B cell (primary cell): Measurements from ENCODE around the gene LCN9. TPM values are rescaled to one million over a fixed set of nuclear protein-coding genes. Genes with fewer than 3 reads are reported as not detected.

Experiments used
- ATAC-seq: fragments of 200-7000 bp; cut with Tn5 transposase; one replicate; pipeline ENCODE4 v1.10.0; 2021; ENCODE audit warnings: low read depth, mild to moderate bottlenecking, moderate number of reproducible peaks, moderate library complexity
- CTCF ChIA-PET: fragments of 350-600 bp; sonication (Branson Sonifier 250); formaldehyde crosslinking; loops from one replicate; lab custom pipeline; 2021; ENCODE audit warnings: antibody characterized with exemption, inconsistent platforms; lab: Charles Lee
- POLR2A ChIA-PET: fragments of 350-600 bp; sonication (Branson Sonifier 250); formaldehyde crosslinking; loops from one replicate; lab custom pipeline; 2021; ENCODE audit warnings: antibody characterized with exemption; lab: Charles Lee
- DNase-seq: peaks from one replicate; pipeline ENCODE4 v3.0.0; 2013
- H2AFZ ChIP-seq: 2 replicates; pipeline ENCODE4 v1.6.1; 2012; ENCODE audit warnings: mild to moderate bottlenecking, low read depth, low read length; ENCODE audit not compliant: insufficient read depth, poor library complexity, severe bottlenecking
- H3K27ac ChIP-seq, 2 donors: 1 replicate in 1 of 2; 2 replicates in 1 of 2; pipeline ENCODE4 v1.5.1; 2012 to 2013; ENCODE audit warnings: low read length in 2 of 2, mild to moderate bottlenecking in 2 of 2, moderate library complexity in 1 of 2
- H3K27me3 ChIP-seq, 4 experiments: fragments of 200-600 bp in 1 of 4; sonication (generic) in 1 of 4; replicated peaks in 1 of 4; 1 replicate in 2 of 4; 2 replicates in 2 of 4; pipeline versions ENCODE4 v1.6.1 to v1.7.0; 2013 to 2016; ENCODE audit warnings: low read length in 3 of 4, mild to moderate bottlenecking in 2 of 4, mixed read lengths in 1 of 4, moderate library complexity in 1 of 4; ENCODE audit not compliant: insufficient read depth in 4 of 4, control insufficient read depth in 3 of 4; ENCODE audit errors: control extremely low read depth in 1 of 4
- H3K36me3 ChIP-seq, 2 experiments: replicated peaks in 1 of 2; 1 replicate in 1 of 2; 2 replicates in 1 of 2; pipeline versions ENCODE4 v1.6.1 to v1.7.1; 2013; ENCODE audit warnings: low read length in 1 of 2; ENCODE audit not compliant: insufficient read depth in 2 of 2, control insufficient read depth in 1 of 2; ENCODE audit errors: control extremely low read depth in 1 of 2, extremely low read depth in 1 of 2
- H3K4me1 ChIP-seq, 2 donors: fragments of 200-600 bp in 1 of 2; sonication (generic) in 1 of 2; 1 replicate in 1 of 2; 2 replicates in 1 of 2; pipeline versions ENCODE4 v1.5.1 to v1.6.1; 2013 to 2017; ENCODE audit warnings: low read length in 2 of 2; ENCODE audit not compliant: control insufficient read depth in 2 of 2, insufficient read depth in 2 of 2
- H3K4me2 ChIP-seq: replicated peaks from 2 replicates; pipeline ENCODE3; 2012; ENCODE audit warnings: mild to moderate bottlenecking, low read depth, low read length; ENCODE audit not compliant: poor library complexity, severe bottlenecking
- H3K4me3 ChIP-seq, 5 experiments: fragments of 200-600 bp in 1 of 5; sonication (generic) in 1 of 5; 1 replicate in 3 of 5; 2 replicates in 2 of 5; pipeline versions ENCODE4 v1.5.1 to v1.7.0; 2011 to 2016; ENCODE audit warnings: low read length in 4 of 5, mild to moderate bottlenecking in 4 of 5, low read depth in 2 of 5, control low read depth in 1 of 5, moderate library complexity in 1 of 5; ENCODE audit not compliant: insufficient read depth in 1 of 5; ENCODE audit errors: control extremely low read depth in 1 of 5, extremely low read depth in 1 of 5
- H3K79me2 ChIP-seq: fragments of 200-600 bp; sonication (generic); one replicate; pipeline ENCODE4 v1.6.0; 2016; ENCODE audit warnings: low read length; ENCODE audit not compliant: control insufficient read depth, insufficient read depth
- H3K9ac ChIP-seq: fragments of 200-600 bp; sonication (generic); 2 replicates; pipeline ENCODE4 v1.6.1; 2017; ENCODE audit warnings: mild to moderate bottlenecking, low read length, moderate library complexity
- H3K9me3 ChIP-seq, 3 donors: one replicate each; pipeline versions ENCODE4 v1.6.1 to v1.7.1; 2013; ENCODE audit warnings: low read length in 2 of 3; ENCODE audit not compliant: control insufficient read depth in 2 of 3, insufficient read depth in 1 of 3; ENCODE audit errors: control extremely low read depth in 1 of 3
- H4K20me1 ChIP-seq: 2 replicates; pipeline ENCODE4 v1.6.0; 2012; ENCODE audit warnings: mild to moderate bottlenecking, low read length; ENCODE audit not compliant: insufficient read depth, control insufficient read depth, poor library complexity, severe bottlenecking
- H3K27ac Mint-ChIP-seq: one replicate; pipeline ENCODE4 v1.8.0; 2021; ENCODE audit warnings: mixed read lengths
- H3K27me3 Mint-ChIP-seq: one replicate; pipeline ENCODE4 v1.8.0; 2021; ENCODE audit warnings: mixed read lengths
- H3K4me1 Mint-ChIP-seq: one replicate; pipeline ENCODE4 v1.8.0; 2021; ENCODE audit warnings: mixed read lengths
- H3K4me3 Mint-ChIP-seq: one replicate; pipeline ENCODE4 v1.8.0; 2021; ENCODE audit warnings: mixed read lengths
- H3K9me3 Mint-ChIP-seq: one replicate; pipeline ENCODE4 v1.8.0; 2022; ENCODE audit warnings: mixed read lengths; ENCODE audit not compliant: insufficient read depth
- CTCF ChIP-seq: fragments of 200-600 bp; IDR thresholded peaks from one replicate; pipeline ENCODE4 v1.8.0; 2022; ENCODE audit warnings: antibody characterized with exemption, mild to moderate bottlenecking
- EZH2 ChIP-seq: IDR thresholded peaks from 2 replicates; pipeline ENCODE4 v1.6.1; 2012; ENCODE audit warnings: borderline replicate concordance, low read depth, mild to moderate bottlenecking, moderate library complexity, low read length; ENCODE audit not compliant: insufficient read depth, poor library complexity, severe bottlenecking
- WGBS: methylation state at CpG from one replicate; pipeline ENCODE4 v1.1.5; 2013; ENCODE audit warnings: missing lambda C conversion rate; ENCODE audit not compliant: insufficient coverage; 5-methylcytosine and 5-hydroxymethylcytosine counted together
- intact Hi-C: fragments of 100-400 bp; cut with micrococcal nuclease; formaldehyde crosslinking; loops from one replicate; pipeline ENCODE4 v1.10.0; 2022
- polyA plus RNA-seq: library from polyadenylated mRNA; depleted of rRNA; stranded (reverse); fragments of >200 nt; gene quantifications from 2 replicates; pipeline ENCODE4 v1.2.3, GENCODE V29; 2012
- total RNA-seq, 2 donors: library from RNA; stranded (reverse); fragments of 120-200 nt in 1 of 2; gene quantifications; 1 replicate in 1 of 2; 2 replicates in 1 of 2; pipeline versions ENCODE4 v1.2.3 to v1.2.4, GENCODE V29; 2013 to 2022

Gene LCN9
- total and polyA plus RNA-seq, 2 donors (not counting 1 experiment from before 2014, with no cell fraction given), result not detected

GRCh38 chr9:135661816-135662560, 1.1 kb upstream of the LCN9 start:
- Mint-ChIP-seq H3K4me3 (no peak overlapping the region), H3K27ac (no peak overlapping the region), H3K27me3 (no peaks in the 10 kb centered on the region), H3K9me3 (no peaks in the 10 kb centered on the region), H3K4me1 (no peaks in the 10 kb centered on the region)
- TF ChIP-seq EZH2 (no peak), CTCF (no peak)
- no peak overlapping the region for H3K27ac ChIP-seq
- H3K9ac ChIP-seq, result no peak overlapping the region
- no peaks in the 10 kb centered on the region for H3K27me3 ChIP-seq
- intact Hi-C loops, result no loop called here
- no peaks in the 10 kb centered on the region for H3K4me1 ChIP-seq
- peaks cover 0 to 6% (median 0%) of the 10 kb centered on the region in 3 donors for H3K9me3 ChIP-seq
- H4K20me1 ChIP-seq, result no peaks in the 10 kb centered on the region
- H3K4me3 ChIP-seq, result no peak overlapping the region
- H3K79me2 ChIP-seq, result no peaks in the 10 kb centered on the region
- POLR2A ChIA-PET, result no interaction called here
- H3K4me2 ChIP-seq, result no peak overlapping the region
- H2AFZ ChIP-seq, result no peak overlapping the region
- no peak for DNase-seq
- CTCF ChIA-PET, result no interaction called here
- no peak for ATAC-seq
- WGBS, result 85% methylated on average over 15 of the region's 19 CpGs
- no peaks in the 10 kb centered on the region for H3K36me3 ChIP-seq

- ATAC-seq (no peak), DNase-seq (no peak)
- H2AFZ ChIP-seq, result no peak overlapping the region
- ChIA-PET POLR2A (no interaction called here), CTCF (no interaction called here)
- H3K4me2 ChIP-seq, result no peak overlapping the region
- no peaks in the 10 kb centered on the region for H3K4me1 Mint-ChIP-seq
- H3K36me3 ChIP-seq, result no peaks in the 10 kb centered on the region
- H3K27me3 Mint-ChIP-seq, result no peaks in the 10 kb centered on the region
- TF ChIP-seq EZH2 (no peak), CTCF (no peak)
- H3K27me3 ChIP-seq, result no peaks in the 10 kb centered on the region
- H3K27ac Mint-ChIP-seq, result no peak overlapping the region
- WGBS, result 60% methylated on average over 3 of the region's 3 CpGs
- H3K4me3 ChIP-seq, result no peak overlapping the region
- H3K79me2 ChIP-seq, result no peaks in the 10 kb centered on the region
- no peaks in the 10 kb centered on the region for H4K20me1 ChIP-seq
- H3K9me3 ChIP-seq, result peaks cover 0 to 4% (median 0%) of the 10 kb centered on the region in 3 donors
- no peak overlapping the region for H3K4me3 Mint-ChIP-seq
- H3K4me1 ChIP-seq, result no peaks in the 10 kb centered on the region
- intact Hi-C loops, result no loop called here
- H3K9ac ChIP-seq, result no peak overlapping the region
- H3K27ac ChIP-seq, result no peak overlapping the region
- H3K9me3 Mint-ChIP-seq, result no peaks in the 10 kb centered on the region
Measured at GRCh38 chr9:135663451-135663770, 302 bp downstream of the LCN9 start.
